ENCODE measurements around the gene AKR1C4. TPM values are rescaled to one million over a fixed set of nuclear protein-coding genes. Genes with fewer than 3 reads are reported as not detected.
A peak's percentile ranks its signal among the peaks of the same experiment; 100 is the strongest.
"Not testable (repeated sequence)": the region's sequence is repeated elsewhere in the genome, so short reads cannot be mapped to it uniquely, and the experiment has no call there.

AKR1C4 gene
- total RNA-seq, 1 donor from 2014 or later: not detected

GRCh38 chr10:5195727-5196374, 786 bp upstream of the AKR1C4 start:
- DNase-seq (ENCODE audit: missing footprints) (no peak), ATAC-seq (no peak)
- intact Hi-C loops (cut with DNase I): no loop called here

DNA sequence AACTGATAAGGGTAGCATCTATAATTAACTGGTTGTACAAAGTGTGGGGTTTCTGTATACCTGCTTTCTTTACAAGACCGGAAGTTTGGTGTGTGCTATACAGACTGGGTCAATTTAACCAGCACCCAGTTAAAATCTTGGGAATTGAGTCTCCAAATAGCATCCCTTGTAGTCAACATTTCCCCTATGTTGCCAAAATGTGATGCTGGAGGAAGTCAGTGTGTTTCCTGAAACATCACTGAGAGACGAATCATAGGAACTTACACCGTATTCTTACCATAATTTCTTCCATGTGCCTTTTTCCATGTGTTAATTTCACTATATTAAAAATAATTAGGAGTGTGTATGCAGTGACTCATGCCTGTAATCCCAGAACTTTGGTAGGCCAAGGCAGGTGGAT, 1.7 kb downstream of the AKR1C4 start:
- intact Hi-C loops (cut with DNase I): no loop called here
- DNase-seq (ENCODE audit: missing footprints) (no peak), ATAC-seq (no peak)

DNA sequence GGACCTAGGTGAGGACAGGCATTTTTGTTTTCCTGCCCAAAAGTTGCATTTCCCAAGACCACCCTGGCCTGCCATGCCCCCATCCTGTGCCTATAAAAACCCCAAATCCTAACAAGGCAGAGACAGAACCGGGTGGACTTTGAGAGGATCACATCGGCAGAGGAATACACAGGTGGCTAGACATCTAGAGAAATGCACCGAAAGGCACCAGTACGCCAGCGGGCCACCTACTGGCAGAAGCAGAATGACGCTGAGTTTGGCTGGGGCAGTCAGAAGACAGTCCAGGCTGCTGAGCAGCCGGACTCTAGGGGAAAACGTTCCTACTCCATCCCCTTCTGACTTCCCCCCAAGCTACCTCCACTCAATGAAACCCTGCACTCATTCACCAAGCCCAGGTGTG, 2.8 kb downstream of the AKR1C4 start:
- DNase-seq (ENCODE audit: missing footprints) (no peak), ATAC-seq (no peak)
- intact Hi-C loops (cut with DNase I): no loop called here

DNA sequence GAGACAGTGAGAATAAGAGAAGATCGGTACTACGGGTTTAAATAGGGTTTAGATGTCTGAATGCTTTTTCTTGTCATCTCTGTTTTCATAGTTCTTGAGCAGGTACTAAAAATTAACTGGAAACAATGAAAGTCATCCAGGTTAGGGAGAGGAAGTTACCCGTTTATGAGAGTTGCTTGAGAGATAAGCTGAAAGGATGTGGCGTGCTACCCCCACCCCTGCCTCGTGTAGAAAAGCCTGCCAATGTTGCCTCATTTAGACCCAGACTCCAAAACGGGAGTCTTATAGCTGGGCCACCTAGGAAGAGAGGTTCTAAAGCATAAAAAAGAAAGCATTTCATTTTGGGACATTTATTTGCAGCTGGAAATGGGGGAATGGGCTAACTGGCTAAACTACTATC, 10.2 kb downstream of the AKR1C4 start:
- no peak for ATAC-seq
- no peak for DNase-seq (ENCODE audit: missing footprints)

GRCh38 chr10:5209776-5210175, 13.1 kb downstream of the AKR1C4 start:
- ATAC-seq; intact Hi-C loops (cut with DNase I); DNase-seq (ENCODE audit: missing footprints): not testable (repeated sequence)

More for the DNA sequence above, 10.2 kb downstream of the AKR1C4 start:
- intact Hi-C loops (cut with DNase I): no loop called here

- ATAC-seq; DNase-seq (ENCODE audit: missing footprints); intact Hi-C loops (cut with DNase I): not testable (repeated sequence)
Measured at GRCh38 chr10:5210261-5210660, 13.6 kb downstream of the AKR1C4 start.

DNA sequence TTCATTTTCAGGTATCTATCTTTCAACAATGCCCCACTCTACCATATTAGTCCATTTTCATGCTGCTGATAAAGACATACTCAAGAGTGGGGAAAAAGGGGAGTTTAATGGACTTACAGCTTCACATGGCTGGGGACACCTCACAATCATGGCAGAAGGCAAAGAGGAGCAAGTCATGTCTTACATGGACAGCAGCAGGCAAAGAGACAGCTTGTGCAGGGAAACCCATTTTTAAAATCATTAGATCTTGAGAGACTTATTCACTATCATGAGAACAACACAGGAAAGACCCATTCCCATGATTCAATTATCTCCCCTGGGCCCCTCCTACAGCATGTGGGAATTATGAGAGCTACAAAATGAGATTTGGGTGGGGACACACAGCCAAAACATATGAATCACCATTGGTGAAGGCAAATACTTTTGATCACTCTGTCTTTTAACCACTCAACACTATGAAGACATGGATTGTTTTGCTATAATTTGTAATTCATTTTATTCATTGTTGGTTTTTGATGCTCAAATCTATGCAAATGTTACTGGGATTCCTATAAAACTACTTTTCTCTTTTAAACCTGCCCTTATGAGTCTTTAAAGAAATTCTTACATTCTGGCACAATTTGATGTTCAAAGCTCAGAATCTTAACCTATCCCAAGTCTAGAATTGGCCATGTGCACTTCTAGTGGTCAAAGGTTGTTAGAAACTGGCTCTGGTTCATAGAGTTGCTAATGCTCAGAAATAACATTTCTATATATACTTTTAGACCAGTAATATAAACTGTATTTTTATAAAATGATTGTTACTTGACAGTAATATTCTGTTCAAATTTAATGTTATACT, 15.3 kb downstream of the AKR1C4 start:
- intact Hi-C loops (cut with DNase I): no loop called here
- ATAC-seq (no peak), DNase-seq (ENCODE audit: missing footprints) (no peak)

DNA sequence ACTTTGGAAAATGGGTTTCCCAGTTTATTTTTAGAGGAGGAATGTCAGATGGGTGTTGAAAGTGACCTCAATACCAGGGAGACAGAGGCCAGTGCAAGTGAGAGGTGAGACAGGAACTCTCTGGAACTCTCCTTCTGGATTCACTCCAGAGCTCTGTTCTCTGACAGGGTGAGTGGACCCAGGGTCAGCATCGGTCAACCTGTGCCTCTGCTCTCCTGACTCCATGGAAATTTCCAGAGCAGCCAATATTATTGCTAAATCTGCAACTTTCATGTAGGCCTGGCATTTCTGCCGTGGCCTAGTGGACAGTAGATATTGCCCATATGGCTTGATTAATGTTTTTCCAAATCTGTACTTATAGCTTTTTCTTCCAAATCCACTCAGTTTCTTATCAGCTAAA, 20.2 kb downstream of the AKR1C4 start:
- ATAC-seq: no peak
- intact Hi-C loops (cut with DNase I): no loop called here
- DNase-seq (ENCODE audit: missing footprints): no peak

GRCh38 chr10:5219262-5219661, 22.6 kb downstream of the AKR1C4 start:
- no peak for DNase-seq (ENCODE audit: missing footprints)
- no peak for ATAC-seq
- intact Hi-C loops (cut with DNase I): no loop called here

DNA sequence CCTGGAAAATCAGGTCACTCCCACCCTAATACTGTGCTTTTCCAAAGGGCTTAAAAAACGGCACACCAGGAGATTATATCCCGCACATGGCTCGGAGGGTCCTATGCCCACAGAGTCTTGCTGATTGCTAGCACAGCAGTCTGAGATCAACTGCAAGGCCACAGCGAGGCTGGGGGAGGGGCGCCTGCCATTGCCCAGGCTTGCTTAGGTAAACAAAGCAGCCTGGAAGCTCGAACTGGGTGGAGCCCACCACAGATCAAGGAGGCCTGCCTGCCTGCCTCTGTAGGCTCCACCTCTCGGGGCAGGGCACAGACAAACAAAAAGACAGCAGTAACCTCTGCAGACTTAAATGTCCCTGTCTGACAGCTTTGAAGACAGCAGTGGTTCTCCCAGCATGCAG, 26.3 kb downstream of the AKR1C4 start:
- ATAC-seq; intact Hi-C loops (cut with DNase I); DNase-seq (ENCODE audit: missing footprints): not testable (repeated sequence)

DNA sequence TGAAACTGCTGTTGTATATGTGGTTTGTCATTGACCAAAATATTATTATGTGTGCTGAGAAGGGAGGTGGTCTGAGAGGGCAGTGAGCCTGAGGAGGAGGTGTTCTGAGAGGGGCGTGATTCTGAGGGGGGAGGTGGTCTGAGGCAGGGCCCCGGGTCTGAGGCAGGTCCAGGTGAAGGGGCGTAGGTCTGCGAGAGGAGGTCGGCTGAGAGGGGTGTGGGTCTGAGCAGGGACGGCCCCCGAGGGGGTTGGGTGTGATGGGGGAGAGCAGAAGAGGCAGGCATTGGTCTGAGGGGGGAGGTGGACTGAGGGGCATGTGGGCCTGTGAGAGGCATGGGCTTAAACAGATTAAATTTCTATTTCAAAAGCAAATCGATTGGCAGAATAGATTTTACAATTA, 32.4 kb downstream of the AKR1C4 start:
- intact Hi-C loops (cut with DNase I): no loop called here

GRCh38 chr10:5233324-5233723, 36.7 kb downstream of the AKR1C4 start:
- ATAC-seq: no peak
- DNase-seq (ENCODE audit: missing footprints): no peak
- intact Hi-C loops (cut with DNase I): no loop called here

More for the DNA sequence above, 32.4 kb downstream of the AKR1C4 start:
- peak; percentile 64 for DNase-seq (ENCODE audit: missing footprints)
- ATAC-seq: no peak

DNA sequence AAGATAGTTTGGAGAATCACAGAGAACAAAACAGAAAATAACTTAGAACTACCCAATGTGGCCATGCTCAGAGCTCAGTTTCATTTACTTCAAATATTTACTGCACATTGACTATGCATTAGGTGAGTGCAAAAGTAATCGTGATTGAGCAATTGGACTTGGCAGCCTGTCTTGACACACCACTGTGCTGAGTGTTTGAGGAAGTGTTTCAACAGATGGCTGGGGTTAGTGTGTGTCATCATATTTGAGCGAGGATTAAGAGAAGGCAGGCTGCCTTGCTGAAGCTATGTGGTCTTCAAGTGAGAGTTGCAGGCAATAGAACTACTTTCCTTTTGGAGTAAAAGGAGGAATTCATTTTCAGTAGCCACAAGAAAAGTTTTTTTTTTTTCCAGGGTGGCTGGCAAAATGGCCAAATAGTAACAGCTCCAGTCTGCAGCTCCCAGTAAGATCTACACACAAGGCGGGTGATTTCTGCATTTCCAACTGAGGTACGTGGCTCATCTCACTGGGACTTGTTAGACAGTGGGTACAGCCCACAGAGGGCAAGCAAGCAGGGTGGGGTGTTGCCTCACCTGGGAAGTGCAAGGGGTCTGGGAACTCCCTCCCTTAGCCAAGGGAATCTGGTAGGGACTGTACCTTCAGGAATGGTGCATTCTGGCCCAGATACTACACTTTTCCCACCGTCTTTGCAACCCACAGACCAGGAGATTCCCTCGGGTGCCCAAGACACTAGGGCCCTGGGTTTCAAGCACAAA, 37.6 kb downstream of the AKR1C4 start:
- peak; percentile 89 for ATAC-seq
- intact Hi-C loops (cut with DNase I): no loop called here
- DNase-seq (ENCODE audit: missing footprints): no peak

GRCh38 chr10:5237541-5237940, 40.9 kb downstream of the AKR1C4 start:
- intact Hi-C loops (cut with DNase I); ATAC-seq; DNase-seq (ENCODE audit: missing footprints): not testable (repeated sequence)

DNA sequence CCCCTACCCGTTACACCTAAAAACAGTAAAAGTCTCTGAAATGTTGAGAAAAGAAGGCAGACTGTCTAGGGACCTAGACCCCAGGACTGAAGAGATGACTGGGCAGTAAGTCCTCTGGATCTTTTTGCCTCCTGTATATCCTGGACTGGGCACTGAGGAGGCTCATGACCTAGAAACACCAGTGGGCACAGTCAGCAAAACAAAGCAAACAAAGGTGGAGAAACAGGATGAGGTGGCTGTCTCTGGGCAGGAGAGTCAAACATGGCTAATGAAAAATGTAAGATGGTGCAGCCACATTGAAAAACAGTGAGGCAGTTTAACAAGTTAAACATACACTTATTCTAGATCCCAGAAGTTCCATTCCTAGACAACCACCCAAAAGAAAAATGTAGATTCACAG, 45.9 kb downstream of the AKR1C4 start:
- no peak for ATAC-seq
- DNase-seq (ENCODE audit: missing footprints): no peak
- intact Hi-C loops (cut with DNase I): no loop called here

GRCh38 chr10:5243521-5243987, 46.9 kb downstream of the AKR1C4 start:
- ATAC-seq: no peak
- intact Hi-C loops (cut with DNase I): no loop called here
- no peak for DNase-seq (ENCODE audit: missing footprints)

DNA sequence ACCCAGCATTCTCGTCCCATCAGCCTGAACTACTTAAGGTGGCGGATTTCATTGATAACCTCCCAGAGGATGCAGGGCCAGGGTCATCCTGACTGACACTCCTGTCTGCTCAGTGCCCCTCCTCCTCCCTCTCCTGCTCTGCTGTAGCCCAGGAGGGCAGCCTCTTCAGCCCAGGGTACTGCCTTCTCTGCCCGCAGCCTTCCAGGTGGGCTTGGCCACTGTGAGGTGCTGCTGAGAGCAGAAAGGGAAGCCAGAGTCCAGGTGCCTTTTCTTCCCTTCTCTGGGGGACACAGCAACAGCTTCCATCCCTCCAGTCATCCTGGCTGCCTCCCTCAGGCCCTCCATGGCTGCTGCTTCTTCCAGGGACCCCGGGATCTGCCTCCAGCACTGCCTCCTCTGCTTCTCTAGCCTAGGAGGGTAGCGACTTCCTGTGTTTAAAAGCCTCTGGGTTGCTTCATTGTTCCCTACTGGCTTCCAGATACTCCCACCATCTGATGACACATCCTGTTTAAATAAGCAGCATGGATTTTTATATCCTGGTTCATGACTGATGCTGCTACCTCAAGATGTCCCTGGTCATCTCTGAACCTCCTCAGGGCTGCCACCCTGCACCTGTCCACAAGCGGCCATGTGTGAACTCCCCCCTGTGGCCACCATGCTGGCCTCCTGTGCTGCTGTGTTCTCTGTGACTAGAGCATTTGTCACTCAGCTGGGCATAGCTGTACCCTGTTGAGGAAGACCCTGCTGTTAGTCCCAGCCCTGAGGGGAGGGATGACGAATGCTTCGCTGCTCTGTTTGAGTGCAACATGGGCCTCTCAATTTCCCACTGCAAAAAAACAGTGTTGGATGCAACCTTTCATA, 55.8 kb downstream of the AKR1C4 start:
- DNase-seq (ENCODE audit: missing footprints): peak; percentile 16
- intact Hi-C loops (cut with DNase I): no loop called here
- ATAC-seq: no peak

- no peak for ATAC-seq
- DNase-seq (ENCODE audit: missing footprints): no peak
- intact Hi-C loops (cut with DNase I): no loop called here
Measured at GRCh38 chr10:5254488-5254887, 57.9 kb downstream of the AKR1C4 start.
